Myocyte (in vitro differentiated cells): ENCODE data around the gene RSPO4. TPM values are rescaled to one million over a fixed set of nuclear protein-coding genes. Genes with fewer than 3 reads are reported as not detected.

ENCODE experiments used
- DNase-seq: peaks from one replicate; pipeline ENCODE4 v3.0.0-alpha.2; 2012; ENCODE audit warnings: low read depth
- total RNA-seq: library from RNA; depleted of rRNA; stranded (reverse); fragments of >200 nt; gene quantifications from 2 replicates; pipeline ENCODE4 v1.2.3, GENCODE V29; 2014

RSPO4 gene
- total RNA-seq, 1 donor from 2014 or later = not detected

- no peak for DNase-seq
Observed at GRCh38 chr20:971346-971745, 30.8 kb downstream of the RSPO4 start.

- no peak for DNase-seq
Observed at GRCh38 chr20:969868-970267, 32.2 kb downstream of the RSPO4 start.

- no peak for DNase-seq
Observed at GRCh38 chr20:967796-968742, 34.0 kb downstream of the RSPO4 start.

GRCh38 chr20:965956-966355 is 36.2 kb downstream of the RSPO4 start:
- DNase-seq = no peak

GRCh38 chr20:963795-964194 is 38.3 kb downstream of the RSPO4 start:
- DNase-seq = no peak

GRCh38 chr20:962683-963082 is 39.4 kb downstream of the RSPO4 start:
- no peak for DNase-seq

- DNase-seq = no peak
Observed at GRCh38 chr20:962223-962622, 39.9 kb downstream of the RSPO4 start.

GRCh38 chr20:961768-962167 is 40.3 kb downstream of the RSPO4 start:
- no peak for DNase-seq

- no peak for DNase-seq
Observed at GRCh38 chr20:959996-960615, 42.0 kb downstream of the RSPO4 start.

GRCh38 chr20:958936-959815 is 42.9 kb downstream of the RSPO4 start:
- DNase-seq = no peak

- no peak for DNase-seq
Observed at GRCh38 chr20:957544-957943, 44.6 kb downstream of the RSPO4 start.

- DNase-seq = peak; percentile 57
Observed at GRCh38 chr20:956330-956951, 45.7 kb downstream of the RSPO4 start.

- DNase-seq = no peak
Observed at GRCh38 chr20:955656-956055, 46.5 kb downstream of the RSPO4 start.

- no peak for DNase-seq
Observed at GRCh38 chr20:955111-955510, 47.0 kb downstream of the RSPO4 start.

- peak; percentile 8 for DNase-seq
Observed at GRCh38 chr20:953742-954141, 48.4 kb downstream of the RSPO4 start.

- no peak for DNase-seq
Observed at GRCh38 chr20:952196-952795, 49.8 kb downstream of the RSPO4 start.

- DNase-seq = no peak
Observed at GRCh38 chr20:951384-952169, 50.5 kb downstream of the RSPO4 start.

GRCh38 chr20:949717-950116 is 52.4 kb downstream of the RSPO4 start:
- no peak for DNase-seq

GRCh38 chr20:946826-947225 is 55.3 kb downstream of the RSPO4 start:
- DNase-seq = no peak

- DNase-seq = no peak
Observed at GRCh38 chr20:945841-946240, 56.3 kb downstream of the RSPO4 start.
